AG04450 (cell line): Measurements from ENCODE around the gene POR. TPM values are rescaled to one million over a fixed set of nuclear protein-coding genes. Genes with fewer than 3 reads are reported as not detected.

Source experiments
- CTCF ChIA-PET: fragments of 300-600, 350-600 bp; formaldehyde crosslinking; extraction: SDS; loops from one replicate; lab custom pipeline; 2022; ENCODE audit warnings: antibody characterized with exemption, inconsistent platforms; lab: Charles Lee
- POLR2A ChIA-PET: fragments of 350-600 bp; formaldehyde crosslinking; extraction: SDS; loops from one replicate; lab custom pipeline; 2021; ENCODE audit warnings: antibody characterized with exemption, inconsistent platforms; lab: Yijun Ruan, JAX
- DNase-seq: peaks from one replicate; pipeline ENCODE4 v3.0.0-alpha.2; 2011; ENCODE audit warnings: low read depth, low spot score
- H3K27ac ChIP-seq: one replicate; pipeline ENCODE4 v1.5.1; 2012; ENCODE audit warnings: low read depth, low read length, control low read depth
- H3K27me3 ChIP-seq: one replicate; pipeline ENCODE4 v1.6.0; 2012; ENCODE audit warnings: low read length; ENCODE audit not compliant: control insufficient read depth, insufficient read depth
- H3K4me3 ChIP-seq: 2 replicates; pipeline ENCODE4 v1.5.1; 2011; ENCODE audit warnings: mild to moderate bottlenecking, low read depth, low read length, control low read depth
- H3K9me3 ChIP-seq: 2 replicates; pipeline ENCODE4 v1.5.1; 2012; ENCODE audit warnings: low read length; ENCODE audit not compliant: control insufficient read depth, insufficient read depth
- CTCF ChIP-seq: IDR thresholded peaks from 2 replicates; pipeline ENCODE4 v1.5.1; 2011; ENCODE audit warnings: low read depth, low read length, control low read depth, inconsistent platforms
- polyA plus RNA-seq: library from polyadenylated mRNA; depleted of rRNA; stranded (reverse); fragments of >200 nt; gene quantifications from 2 replicates; pipeline ENCODE4 v1.2.3, GENCODE V29; 2011

The POR gene
- polyA plus RNA-seq, 1 experiment, result 39.0 TPM

- DNase-seq, result no peak
- TF ChIP-seq CTCF, result no peak
- Histone ChIP-seq H3K27ac (peak overlapping the region; percentile 57), H3K4me3 (no peak overlapping the region), H3K27me3 (no peaks in the 10 kb centered on the region), H3K9me3 (no peaks in the 10 kb centered on the region)
- ChIA-PET CTCF (interaction anchor here (1.0 kb wide), 1 partner anchor 9 kb away, joined by 3 read pairs; no protein-coding TSS in a partner anchor), POLR2A (interaction anchor here (0.6 to 1.7 kb wide), 2 partner anchors 46 to 49 kb away, joined by 4 read pairs; partner anchors contain the start of gene POR)
Observed at GRCh38 chr7:75963381-75963995, 48.5 kb downstream of the POR start.

GRCh38 chr7:75965617-75966016, 50.7 kb downstream of the POR start:
- Histone ChIP-seq H3K4me3 (no peak overlapping the region), H3K9me3 (no peaks in the 10 kb centered on the region), H3K27me3 (no peaks in the 10 kb centered on the region), H3K27ac (no peak overlapping the region)
- no peak for TF ChIP-seq CTCF
- CTCF ChIA-PET, result no interaction called here
- POLR2A ChIA-PET, result no interaction called here
- no peak for DNase-seq

GRCh38 chr7:75966190-75966961, 51.4 kb downstream of the POR start:
- Histone ChIP-seq H3K9me3 (no peaks in the 10 kb centered on the region), H3K27me3 (no peaks in the 10 kb centered on the region), H3K4me3 (no peak overlapping the region), H3K27ac (no peak overlapping the region)
- TF ChIP-seq CTCF, result no peak
- POLR2A ChIA-PET, result no interaction called here
- CTCF ChIA-PET, result no interaction called here
- DNase-seq, result no peak

- DNase-seq, result no peak
- Histone ChIP-seq H3K4me3 (no peak overlapping the region), H3K27ac (no peak overlapping the region), H3K9me3 (no peaks in the 10 kb centered on the region), H3K27me3 (no peaks in the 10 kb centered on the region)
- ChIA-PET POLR2A (no interaction called here), CTCF (interaction anchor here (1.0 kb wide), 1 partner anchor 191 kb away, joined by 3 read pairs; no protein-coding TSS in a partner anchor)
- TF ChIP-seq CTCF, result no peak
Observed at GRCh38 chr7:75967055-75967454, 52.1 kb downstream of the POR start.

- no peak overlapping the region for H3K4me3 ChIP-seq
- no peak overlapping the region for H3K27ac ChIP-seq
- TF ChIP-seq CTCF, result no peak
- H3K27me3 ChIP-seq, result no peaks in the 10 kb centered on the region
- POLR2A ChIA-PET, result no interaction called here
- DNase-seq, result peak; percentile 8
- H3K9me3 ChIP-seq, result no peaks in the 10 kb centered on the region
- CTCF ChIA-PET, result interaction anchor here (1.0 kb wide), 1 partner anchor 191 kb away, joined by 3 read pairs; no protein-coding TSS in a partner anchor
Observed at GRCh38 chr7:75967487-75967997, 52.6 kb downstream of the POR start.
